Keratinocyte (primary cell): Measurements from ENCODE around the gene NBEA. TPM values are rescaled to one million over a fixed set of nuclear protein-coding genes. Genes with fewer than 3 reads are reported as not detected.

Source experiments
- DNase-seq: peaks from one replicate; pipeline ENCODE4 v3.0.0-alpha.2; 2011; ENCODE audit warnings: low read depth, missing footprints, low spot score
- FAIRE-seq: peaks from 2 replicates; lab custom pipeline; 2011; peaks lifted over from hg19 to GRCh38; lab: Jason Lieb, UNC
- H2AFZ ChIP-seq: 2 replicates; pipeline ENCODE4 v1.6.0; 2012; ENCODE audit warnings: low read length, control low read depth, inconsistent platforms; ENCODE audit not compliant: control insufficient read depth
- H3K27ac ChIP-seq: 2 replicates; pipeline ENCODE4 v1.5.1; 2011; ENCODE audit warnings: low read length; ENCODE audit not compliant: control insufficient read depth, insufficient read depth
- H3K27me3 ChIP-seq: 3 replicates; pipeline ENCODE4 v1.6.0; 2011; ENCODE audit warnings: low read length; ENCODE audit not compliant: control insufficient read depth, insufficient read depth; ENCODE audit errors: extremely low read depth
- H3K36me3 ChIP-seq, 2 experiments: 2 replicates in 1 of 2; 3 replicates in 1 of 2; pipeline ENCODE4 v1.5.1; 2011; ENCODE audit warnings: low read length in 2 of 2, mild to moderate bottlenecking in 1 of 2; ENCODE audit not compliant: control insufficient read depth in 2 of 2, insufficient read depth in 2 of 2; ENCODE audit errors: extremely low read depth in 1 of 2
- H3K4me1 ChIP-seq: 3 replicates; pipeline ENCODE4 v1.5.1; 2011; ENCODE audit warnings: low read length; ENCODE audit not compliant: control insufficient read depth, insufficient read depth; ENCODE audit errors: extremely low read depth
- H3K4me2 ChIP-seq: 3 replicates; pipeline ENCODE4 v1.6.0; 2011; ENCODE audit warnings: low read depth, low read length; ENCODE audit not compliant: control insufficient read depth, insufficient read depth; ENCODE audit errors: extremely low read depth
- H3K4me3 ChIP-seq, 3 experiments: fragments of 200-600 bp in 1 of 3; sonication (generic) in 1 of 3; 2 replicates in 2 of 3; 3 replicates in 1 of 3; pipeline ENCODE4 v1.5.1; 2011 to 2016; ENCODE audit warnings: low read length in 3 of 3, mild to moderate bottlenecking in 3 of 3, control low read depth in 2 of 3, inconsistent platforms in 1 of 3, low read depth in 1 of 3, mixed read lengths in 1 of 3, mixed run types in 1 of 3, moderate library complexity in 1 of 3; ENCODE audit not compliant: control insufficient read depth in 2 of 3, insufficient read depth in 2 of 3; ENCODE audit errors: extremely low read depth in 1 of 3
- H3K79me2 ChIP-seq: 2 replicates; pipeline ENCODE4 v1.6.0; 2012; ENCODE audit warnings: low read length; ENCODE audit not compliant: control insufficient read depth, insufficient read depth
- H3K9ac ChIP-seq: 3 replicates; pipeline ENCODE4 v1.6.0; 2011; ENCODE audit warnings: low read length; ENCODE audit not compliant: control insufficient read depth, insufficient read depth; ENCODE audit errors: extremely low read depth
- H3K9me1 ChIP-seq: 3 replicates; pipeline ENCODE4 v1.6.0; 2011; ENCODE audit warnings: low read length; ENCODE audit not compliant: control insufficient read depth, insufficient read depth; ENCODE audit errors: extremely low read depth
- H3K9me3 ChIP-seq: 2 replicates; pipeline ENCODE4 v1.5.1; 2012; ENCODE audit warnings: low read depth, low read length; ENCODE audit not compliant: control insufficient read depth
- H4K20me1 ChIP-seq: 3 replicates; pipeline ENCODE4 v1.6.0; 2011; ENCODE audit warnings: low read length; ENCODE audit not compliant: control insufficient read depth, insufficient read depth; ENCODE audit errors: extremely low read depth
- CTCF ChIP-seq, 3 experiments: IDR thresholded peaks in 1 of 3; conservative IDR thresholded peaks in 1 of 3; optimal IDR thresholded peaks in 1 of 3; 2 replicates in 2 of 3; 3 replicates in 1 of 3; pipeline versions ENCODE3 to v1.5.1; 2011; ENCODE audit warnings: low read length in 3 of 3, mild to moderate bottlenecking in 3 of 3, moderate library complexity in 2 of 3, control low read depth in 1 of 3, inconsistent platforms in 1 of 3; ENCODE audit not compliant: insufficient read depth in 2 of 3; ENCODE audit errors: extremely low read depth in 1 of 3
- EZH2 ChIP-seq: IDR thresholded peaks from one replicate; pipeline ENCODE4 v1.6.1; 2012; ENCODE audit warnings: inconsistent platforms, mild to moderate bottlenecking, low read length, moderate library complexity
- dilution Hi-C: fragments of 300-500 bp; cut with MboI; formaldehyde crosslinking; loops from one replicate; pipeline ENCODE4 v1.7.0; 2020; ENCODE audit warnings: low sequenced_read_pairs; ENCODE audit not compliant: extremely low pct_ligation_motif_present
- polyA plus RNA-seq, 5 experiments: library from polyadenylated mRNA; depleted of rRNA in 3 of 5; stranded (reverse) in 3 of 5; stranded (forward) in 1 of 5; unstranded in 1 of 5; fragments of >200 nt; gene quantifications; 1 replicate in 1 of 5; 2 replicates in 3 of 5; 3 replicates in 1 of 5; pipeline versions ENCODE4 v1.2.1 to v1.2.3, GENCODE V29; 2011 to 2012; ENCODE audit warnings: missing spikeins in 2 of 5, low read depth in 1 of 5, low replicate concordance in 1 of 5

NBEA gene
- polyA plus RNA-seq, 1 donor (not counting 4 experiments of a cell fraction or from before 2014, with no cell fraction given) = 0.05 TPM

- Histone ChIP-seq H4K20me1 (no peaks in the 10 kb centered on the region), H3K9me1 (no peaks in the 10 kb centered on the region), H3K27ac (no peak overlapping the region), H3K9me3 (no peaks in the 10 kb centered on the region), H2AFZ (no peak overlapping the region), H3K36me3 (no peaks in the 10 kb centered on the region), H3K27me3 (no peaks in the 10 kb centered on the region), H3K4me1 (no peaks in the 10 kb centered on the region), H3K4me3 (no peak overlapping the region), H3K79me2 (no peaks in the 10 kb centered on the region), H3K9ac (no peak overlapping the region), H3K4me2 (no peak overlapping the region)
- no peak for DNase-seq
- dilution Hi-C loops = no loop called here
- TF ChIP-seq CTCF (optimal IDR thresholded peaks at IDR 0.05 in 1 of 3, IDR thresholded peaks at IDR 0.05 in 1 of 3, conservative IDR thresholded peaks at IDR 0.05 in 1 of 3; ENCODE audit: extremely low read depth in 1 of 3, insufficient read depth in 2 of 3, low read length in 3 of 3) = no peak
- no peak for TF ChIP-seq EZH2
- no peak for FAIRE-seq
Observed at GRCh38 chr13:35592457-35592856, 650.4 kb downstream of the NBEA start.

GRCh38 chr13:35593651-35594050 lies 651.6 kb downstream of the NBEA start:
- FAIRE-seq = no peak
- Histone ChIP-seq H3K4me3 (no peak overlapping the region), H3K27ac (no peak overlapping the region), H3K27me3 (no peaks in the 10 kb centered on the region), H3K9me3 (no peaks in the 10 kb centered on the region), H3K4me2 (no peak overlapping the region), H3K9ac (no peak overlapping the region), H4K20me1 (no peaks in the 10 kb centered on the region), H3K36me3 (no peaks in the 10 kb centered on the region), H3K9me1 (no peaks in the 10 kb centered on the region), H2AFZ (no peak overlapping the region), H3K4me1 (no peaks in the 10 kb centered on the region), H3K79me2 (no peaks in the 10 kb centered on the region)
- no peak for TF ChIP-seq EZH2
- no peak for TF ChIP-seq CTCF (optimal IDR thresholded peaks at IDR 0.05 in 1 of 3, IDR thresholded peaks at IDR 0.05 in 1 of 3, conservative IDR thresholded peaks at IDR 0.05 in 1 of 3; ENCODE audit: extremely low read depth in 1 of 3, insufficient read depth in 2 of 3, low read length in 3 of 3)
- dilution Hi-C loops = no loop called here
- no peak for DNase-seq
